ENCODE data around the gene FLT4. TPM values are rescaled to one million over a fixed set of nuclear protein-coding genes. Genes with fewer than 3 reads are reported as not detected.
A peak's percentile ranks its signal among the peaks of the same experiment; 100 is the strongest.

FLT4 gene
- total RNA-seq, 1 experiment from 2014 or later: 6.3 TPM

GRCh38 chr5:180646963-180647305, 2.5 kb downstream of the FLT4 start:
- no peak overlapping the region for H4K91ac ChIP-seq (ENCODE audit: insufficient read length, low read depth, low read length)

More at GRCh38 chr5:180646963-180647305, 2.5 kb downstream of the FLT4 start:
- no CpG with 5 or more reads among the region's 1 CpG for WGBS (ENCODE audit: extremely low coverage, insufficient read length, low lambda C conversion rate)
- H3K27me3 Mint-ChIP-seq (ENCODE audit: low read depth): peaks cover 60% of the 10 kb centered on the region
- Histone ChIP-seq H3K4me2 (ENCODE audit: insufficient read depth, insufficient read length, low read length) (no peak overlapping the region), H3K9ac (ENCODE audit: extremely low read depth, insufficient read length, low read length) (no peak overlapping the region), H4K8ac (replicated peaks; ENCODE audit: insufficient read length, low read depth, low read length) (no peak overlapping the region), H3K4ac (ENCODE audit: low read depth, low read length) (no peak overlapping the region), H2BK120ac (ENCODE audit: low read depth, low read length, poor library complexity, severe bottlenecking) (no peak overlapping the region), H3K4me1 (ENCODE audit: insufficient read depth, low read length) (no peaks in the 10 kb centered on the region), H2BK12ac (ENCODE audit: insufficient read length, low read depth, low read length) (no peak overlapping the region), H3K23me2 (ENCODE audit: insufficient read length, low read depth, low read length, poor library complexity, severe bottlenecking) (peaks cover 10% of the 10 kb centered on the region), H3K23ac (ENCODE audit: insufficient read length, low read depth, low read length) (no peak overlapping the region), H3T11ph (ENCODE audit: low read length) (no peak overlapping the region), H3K18ac (ENCODE audit: insufficient read length, low read depth, low read length) (no peak overlapping the region), H2BK20ac (ENCODE audit: low read depth, low read length, poor library complexity, severe bottlenecking) (no peak overlapping the region), H2BK15ac (ENCODE audit: low read depth, low read length) (no peak overlapping the region), H3K27ac (ENCODE audit: insufficient read length, low read depth, low read length) (no peak overlapping the region), H4K20me1 (ENCODE audit: control insufficient read depth, insufficient read depth, insufficient read length) (no peaks in the 10 kb centered on the region), H2AFZ (ENCODE audit: low read length) (no peak overlapping the region), H3K27me3 (ENCODE audit: insufficient read depth, low read length) (peaks cover 11% of the 10 kb centered on the region; the same call in 1 of the 2 replicates), H3K9me3 (ENCODE audit: control insufficient read depth, low read depth, low read length) (no peaks in the 10 kb centered on the region), H3K79me2 (ENCODE audit: insufficient read depth, low read length) (no peaks in the 10 kb centered on the region), H4K5ac (ENCODE audit: insufficient read length, low read depth, low read length) (no peak overlapping the region), H2BK5ac (ENCODE audit: insufficient read length, low read length) (no peak overlapping the region), H3K79me1 (ENCODE audit: insufficient read depth, low read depth, low read length, poor library complexity, severe bottlenecking) (no peaks in the 10 kb centered on the region), H2AK5ac (ENCODE audit: insufficient read length, low read length) (no peak overlapping the region), H3K56ac (ENCODE audit: insufficient read length, low read depth, low read length) (no peak overlapping the region), H3K14ac (ENCODE audit: insufficient read depth, low read length) (no peak overlapping the region)
- peaks cover 12 to 25% of the 10 kb centered on the region in 2 experiments for H3K4me1 Mint-ChIP-seq
- H3K27ac Mint-ChIP-seq: no peak overlapping the region
- no peak overlapping the region; a peak in 1 of 5 replicates for H3K4me3 Mint-ChIP-seq
- H3K9me3 Mint-ChIP-seq: peaks cover 0 to 1% of the 10 kb centered on the region in 2 experiments; a peak in 2 of 5 replicates
- TF ChIP-seq, protein P1, sequence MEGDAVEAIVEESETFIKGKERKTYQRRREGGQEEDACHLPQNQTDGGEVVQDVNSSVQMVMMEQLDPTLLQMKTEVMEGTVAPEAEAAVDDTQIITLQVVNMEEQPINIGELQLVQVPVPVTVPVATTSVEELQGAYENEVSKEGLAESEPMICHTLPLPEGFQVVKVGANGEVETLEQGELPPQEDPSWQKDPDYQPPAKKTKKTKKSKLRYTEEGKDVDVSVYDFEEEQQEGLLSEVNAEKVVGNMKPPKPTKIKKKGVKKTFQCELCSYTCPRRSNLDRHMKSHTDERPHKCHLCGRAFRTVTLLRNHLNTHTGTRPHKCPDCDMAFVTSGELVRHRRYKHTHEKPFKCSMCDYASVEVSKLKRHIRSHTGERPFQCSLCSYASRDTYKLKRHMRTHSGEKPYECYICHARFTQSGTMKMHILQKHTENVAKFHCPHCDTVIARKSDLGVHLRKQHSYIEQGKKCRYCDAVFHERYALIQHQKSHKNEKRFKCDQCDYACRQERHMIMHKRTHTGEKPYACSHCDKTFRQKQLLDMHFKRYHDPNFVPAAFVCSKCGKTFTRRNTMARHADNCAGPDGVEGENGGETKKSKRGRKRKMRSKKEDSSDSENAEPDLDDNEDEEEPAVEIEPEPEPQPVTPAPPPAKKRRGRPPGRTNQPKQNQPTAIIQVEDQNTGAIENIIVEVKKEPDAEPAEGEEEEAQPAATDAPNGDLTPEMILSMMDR (conservative IDR thresholded peaks at IDR 0.05): no peak
- peak; percentile 23 for DNase-seq
- peaks cover 0 to 5% (median 0%) of the 10 kb centered on the region in 3 experiments; a peak in 1 of 7 replicates for H3K36me3 Mint-ChIP-seq (ENCODE audit: insufficient read depth in 1 of 3, low read depth in 3 of 3)

Data from H9 (cell line).